ENCODE results near the gene ROR2.
"Not testable (repeated sequence)": the region's sequence is repeated elsewhere in the genome, so short reads cannot be mapped to it uniquely, and the experiment has no call there.

The ROR2 gene

DNA sequence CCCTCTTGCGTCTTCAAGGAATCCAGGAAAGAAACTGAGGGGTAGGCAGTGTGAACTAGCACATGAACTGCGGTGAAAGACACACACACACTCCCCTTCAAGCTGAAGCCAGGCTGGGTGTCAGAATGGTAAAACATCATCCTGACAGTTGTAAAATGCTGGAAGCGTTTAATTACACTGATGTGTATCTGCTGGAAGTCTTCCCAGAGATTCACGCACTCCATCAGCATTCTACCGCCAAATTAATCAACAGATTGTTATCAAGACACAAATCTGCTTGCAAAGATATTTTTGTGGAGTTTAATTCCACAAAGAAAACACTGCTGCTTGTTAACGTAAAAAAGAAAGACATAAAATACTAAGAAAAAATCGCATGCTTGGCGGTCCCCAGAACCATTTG lies 285.4 kb downstream of the ROR2 start:
- FAIRE-seq (no peak), DNase-seq (ENCODE audit: extremely low spot score, insufficient read length, low read depth) (no peak)

GRCh38 chr9:91663858-91664257 lies 286.2 kb downstream of the ROR2 start:
- DNase-seq (ENCODE audit: extremely low spot score, insufficient read length, low read depth) = no peak
- no peak for FAIRE-seq

DNA sequence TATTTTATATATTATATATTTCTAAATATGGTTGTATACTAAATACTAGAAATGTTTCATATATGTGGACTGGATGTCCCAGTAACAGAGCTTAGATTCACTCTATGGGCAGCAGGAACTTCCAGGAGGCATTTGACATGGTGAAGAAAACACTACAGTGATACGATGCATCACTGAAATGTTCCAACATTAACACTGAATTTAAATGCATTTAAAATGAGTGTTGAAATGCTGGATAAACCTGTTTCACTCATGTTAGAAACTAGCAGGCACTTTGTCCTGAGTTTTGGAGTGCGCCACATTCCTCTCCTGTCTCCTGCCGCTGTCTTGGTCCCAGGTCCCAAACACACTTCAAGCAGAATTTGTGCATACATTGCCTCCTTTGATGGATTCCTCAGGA lies 288.6 kb downstream of the ROR2 start:
- DNase-seq (ENCODE audit: extremely low spot score, insufficient read length, low read depth) (no peak), FAIRE-seq (no peak)

GRCh38 chr9:91660521-91660920 lies 289.5 kb downstream of the ROR2 start:
- no peak for DNase-seq (ENCODE audit: extremely low spot score, insufficient read length, low read depth)

DNA sequence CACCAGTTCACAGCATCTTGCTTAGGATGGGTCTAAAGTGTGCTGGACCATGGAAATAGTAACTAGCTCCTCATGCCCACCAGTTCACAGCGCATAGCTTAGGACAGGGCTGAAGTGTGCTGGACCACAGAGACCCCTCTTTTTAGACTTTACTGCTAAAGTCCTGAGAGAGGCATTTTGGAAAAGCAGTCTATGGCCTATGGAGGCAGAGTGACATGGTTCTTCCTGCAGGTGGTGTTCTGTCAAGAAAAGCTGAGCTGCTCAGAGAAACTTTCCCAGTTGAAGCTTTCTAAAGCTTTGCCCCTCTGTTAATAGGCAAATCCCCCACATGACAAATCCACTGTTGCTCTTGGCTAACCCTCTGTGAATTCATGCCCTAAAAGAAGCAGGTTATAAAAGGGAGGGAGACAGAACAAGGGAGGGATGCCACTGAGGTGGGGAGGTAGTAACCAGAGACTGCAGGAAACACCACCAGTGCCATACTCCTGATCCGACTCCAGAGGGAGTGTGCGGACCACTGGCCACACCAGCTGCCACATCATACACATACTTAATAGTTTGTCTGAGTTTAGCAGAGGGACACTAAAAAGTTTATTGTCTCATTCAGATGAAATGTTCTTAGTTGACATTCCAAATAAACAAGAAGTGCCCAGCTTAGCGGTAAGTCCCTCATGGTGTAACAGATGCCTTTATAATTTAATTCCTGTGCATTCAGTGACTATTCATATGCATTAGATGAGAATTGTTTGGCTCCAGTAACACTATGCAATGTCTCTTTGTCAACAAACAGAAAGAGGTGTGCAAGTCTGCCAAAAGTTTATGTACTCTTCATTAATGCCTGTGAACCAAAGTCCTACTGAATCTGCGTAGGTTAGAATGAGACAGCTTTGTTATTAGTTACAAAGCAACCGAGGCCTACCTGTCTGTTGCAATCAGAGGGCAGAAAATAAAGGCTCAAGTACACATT lies 290.2 kb downstream of the ROR2 start:
- DNase-seq (ENCODE audit: extremely low spot score, insufficient read length, low read depth) = no peak
- no peak for FAIRE-seq

More at GRCh38 chr9:91660521-91660920, 289.5 kb downstream of the ROR2 start:
- FAIRE-seq = no peak

GRCh38 chr9:91658513-91659105 lies 291.4 kb downstream of the ROR2 start:
- no peak for FAIRE-seq
- no peak for DNase-seq (ENCODE audit: extremely low spot score, insufficient read length, low read depth)

DNA sequence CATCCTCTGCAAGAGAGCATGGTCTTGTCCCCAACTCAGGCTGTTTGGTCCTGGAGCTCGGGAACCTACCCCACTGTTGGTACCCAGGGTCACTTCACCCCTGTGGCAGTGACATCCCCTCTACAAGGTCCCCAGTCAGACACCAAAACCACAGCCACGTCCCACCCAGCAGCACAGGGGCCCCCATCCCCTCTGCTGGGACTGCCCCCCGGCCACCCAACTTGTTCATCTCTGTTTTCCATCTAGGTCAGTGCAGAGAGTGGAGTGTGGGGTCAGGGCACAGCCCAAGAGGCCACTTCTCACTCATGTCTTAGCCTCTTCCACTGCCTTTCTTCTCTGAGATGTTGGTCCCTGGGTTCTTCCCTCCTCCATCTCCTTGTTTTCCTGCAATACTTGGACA lies 292.5 kb downstream of the ROR2 start:
- no peak for DNase-seq (ENCODE audit: extremely low spot score, insufficient read length, low read depth)
- FAIRE-seq = no peak

GRCh38 chr9:91655658-91656057 lies 294.4 kb downstream of the ROR2 start:
- DNase-seq (ENCODE audit: extremely low spot score, insufficient read length, low read depth) (no peak), FAIRE-seq (no peak)

DNA sequence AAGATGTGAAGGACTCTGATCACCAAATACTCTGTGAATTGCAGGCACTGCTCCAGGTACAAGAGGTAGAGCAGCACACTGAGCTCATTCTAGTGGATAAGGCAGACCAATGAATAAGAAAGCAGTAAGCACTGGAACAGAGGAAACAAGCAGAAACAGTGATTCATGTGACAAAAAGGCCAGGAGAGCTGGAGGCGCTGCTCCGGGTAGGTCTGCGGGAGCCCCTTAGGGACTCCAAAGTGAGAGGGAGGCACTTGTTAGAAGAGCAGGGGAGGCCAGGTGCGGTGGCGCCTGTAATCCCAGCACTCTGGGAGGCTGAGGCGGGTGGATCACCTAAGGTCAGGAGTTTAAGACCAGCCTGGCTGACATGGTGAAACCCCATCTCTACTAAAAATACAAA lies 294.8 kb downstream of the ROR2 start:
- FAIRE-seq (no peak), DNase-seq (ENCODE audit: extremely low spot score, insufficient read length, low read depth) (no peak)

DNA sequence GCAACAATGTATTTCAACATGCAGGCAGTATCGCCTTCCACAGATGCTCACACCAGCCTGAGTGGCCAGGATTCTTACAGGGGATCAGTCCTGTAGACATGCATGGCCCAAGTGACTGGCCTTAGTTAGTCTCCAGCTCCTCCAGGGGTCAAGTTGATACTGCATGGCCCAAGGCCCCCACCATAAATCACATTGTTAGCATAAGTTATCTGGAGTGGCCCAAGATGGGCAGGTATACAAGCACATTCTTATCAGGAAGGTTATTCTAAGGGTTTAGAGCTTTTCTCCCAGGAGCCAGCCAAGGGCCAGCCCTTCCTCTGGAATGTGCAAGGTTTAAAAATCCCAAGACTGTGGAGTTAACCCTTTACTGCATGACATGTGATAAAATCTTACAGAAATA lies 295.5 kb downstream of the ROR2 start:
- FAIRE-seq = no peak
- DNase-seq (ENCODE audit: extremely low spot score, insufficient read length, low read depth) = no peak

- no peak for DNase-seq (ENCODE audit: extremely low spot score, insufficient read length, low read depth)
- FAIRE-seq = no peak
Observed at GRCh38 chr9:91647371-91647770, 302.7 kb downstream of the ROR2 start.

GRCh38 chr9:91646702-91647101 lies 303.3 kb downstream of the ROR2 start:
- no peak for DNase-seq (ENCODE audit: extremely low spot score, insufficient read length, low read depth)
- FAIRE-seq = no peak

DNA sequence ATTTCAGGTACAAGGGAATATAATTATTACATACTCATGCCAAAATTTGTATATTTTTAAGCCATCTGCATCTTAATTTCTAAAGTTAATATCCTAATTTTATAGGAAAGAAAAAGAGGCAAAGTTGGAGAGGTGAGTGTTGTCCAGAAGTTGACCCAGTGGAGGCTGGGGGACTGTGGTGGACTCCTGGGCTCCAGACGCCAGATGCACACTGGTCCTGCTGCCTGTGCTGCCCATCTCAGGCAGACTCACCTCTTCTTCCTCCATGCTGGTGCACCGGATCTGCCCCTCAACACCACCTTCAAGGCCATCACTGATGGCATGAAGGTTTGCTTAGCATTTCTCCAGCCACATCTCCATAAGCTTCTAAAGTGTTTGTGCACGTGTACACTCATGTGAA lies 305.6 kb downstream of the ROR2 start:
- no peak for FAIRE-seq
- no peak for DNase-seq (ENCODE audit: extremely low spot score, insufficient read length, low read depth)

DNA sequence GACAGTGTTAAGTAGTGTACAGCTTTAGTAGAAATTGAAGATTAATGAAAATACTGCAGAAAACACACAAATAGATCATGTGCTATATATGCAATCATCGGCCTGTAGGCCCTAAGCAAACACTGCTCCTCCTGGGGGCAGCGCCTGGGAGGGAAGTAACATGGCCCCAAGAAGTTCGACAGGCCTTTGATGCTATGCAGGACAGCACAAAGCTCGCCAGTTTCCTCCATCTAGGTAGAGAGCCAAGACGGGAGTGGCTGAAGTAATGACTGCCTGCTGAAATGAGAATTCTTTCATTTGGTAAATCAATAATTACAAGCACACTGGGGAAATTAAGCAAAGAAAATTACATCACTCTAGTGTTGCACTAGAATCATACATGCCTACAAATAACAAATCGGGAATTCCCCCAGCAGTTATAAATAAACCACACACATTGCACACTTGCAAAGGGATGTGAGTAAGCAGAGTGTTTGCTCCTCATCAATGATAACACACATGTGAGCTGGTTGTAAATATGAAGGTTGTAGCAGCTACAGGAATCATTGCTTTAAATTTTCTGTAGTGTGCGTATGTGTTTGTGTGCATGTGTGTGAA lies 306.4 kb downstream of the ROR2 start:
- FAIRE-seq = no peak
- DNase-seq (ENCODE audit: extremely low spot score, insufficient read length, low read depth) = no peak

DNA sequence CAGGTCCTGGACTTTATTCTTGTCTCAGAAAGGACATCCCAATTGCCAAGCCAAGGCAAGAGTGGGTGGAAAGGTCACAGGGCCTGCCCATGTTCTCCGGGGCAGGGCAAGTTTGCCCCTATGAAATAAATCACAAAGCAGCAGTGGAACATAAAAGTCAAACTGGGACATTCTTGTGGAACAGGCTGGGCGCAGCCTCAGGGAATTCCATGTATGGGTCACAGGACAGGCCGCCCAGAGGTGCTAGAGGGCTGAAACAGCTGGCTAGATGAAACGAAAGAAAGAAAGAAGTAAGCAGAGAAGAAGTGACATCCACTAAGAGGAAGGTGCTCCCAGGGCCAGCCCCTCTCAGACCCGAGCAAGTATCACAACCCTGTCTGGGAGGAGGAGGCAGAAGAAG lies 307.3 kb downstream of the ROR2 start:
- FAIRE-seq (no peak), DNase-seq (ENCODE audit: extremely low spot score, insufficient read length, low read depth) (no peak)

DNA sequence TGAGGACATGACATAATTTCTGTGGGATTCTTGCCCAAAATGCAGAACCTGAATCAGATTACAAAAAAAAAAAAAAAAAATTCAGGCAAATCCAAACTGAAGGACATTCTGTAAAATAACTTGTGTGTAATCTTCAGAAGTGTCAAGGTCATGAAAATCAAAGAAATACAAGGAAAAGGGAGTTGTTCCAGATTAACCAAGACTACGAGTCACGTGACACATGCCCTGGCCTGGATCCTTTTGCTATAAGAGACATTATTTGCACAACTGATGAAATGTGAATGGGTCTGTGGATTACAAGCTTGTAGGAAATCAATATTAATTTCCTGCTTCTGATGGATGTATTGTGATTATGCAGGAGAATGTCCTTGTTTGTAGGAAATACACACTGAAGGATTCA lies 309.6 kb downstream of the ROR2 start:
- DNase-seq (ENCODE audit: extremely low spot score, insufficient read length, low read depth) (no peak), FAIRE-seq (no peak)

DNA sequence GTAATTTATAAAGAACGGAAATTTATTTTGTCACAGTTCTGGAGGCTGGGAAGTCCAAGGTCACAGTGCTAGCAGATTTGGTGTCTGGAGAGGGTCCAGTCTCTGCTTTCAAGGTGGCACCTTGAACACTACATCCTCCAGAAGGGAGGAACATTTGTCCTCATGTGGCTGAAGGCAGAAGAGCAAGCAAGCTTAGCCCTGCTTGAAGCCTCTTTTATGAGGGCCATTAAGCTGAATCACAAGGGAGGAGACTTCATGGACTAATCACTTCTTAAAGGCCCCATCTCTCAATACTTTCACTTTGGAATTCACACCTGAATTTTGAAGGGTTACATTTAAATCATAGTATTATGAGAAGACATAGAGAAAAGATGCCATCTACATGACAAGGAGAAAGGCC lies 311.0 kb downstream of the ROR2 start:
- DNase-seq (ENCODE audit: extremely low spot score, insufficient read length, low read depth) (no peak), FAIRE-seq (no peak)

DNA sequence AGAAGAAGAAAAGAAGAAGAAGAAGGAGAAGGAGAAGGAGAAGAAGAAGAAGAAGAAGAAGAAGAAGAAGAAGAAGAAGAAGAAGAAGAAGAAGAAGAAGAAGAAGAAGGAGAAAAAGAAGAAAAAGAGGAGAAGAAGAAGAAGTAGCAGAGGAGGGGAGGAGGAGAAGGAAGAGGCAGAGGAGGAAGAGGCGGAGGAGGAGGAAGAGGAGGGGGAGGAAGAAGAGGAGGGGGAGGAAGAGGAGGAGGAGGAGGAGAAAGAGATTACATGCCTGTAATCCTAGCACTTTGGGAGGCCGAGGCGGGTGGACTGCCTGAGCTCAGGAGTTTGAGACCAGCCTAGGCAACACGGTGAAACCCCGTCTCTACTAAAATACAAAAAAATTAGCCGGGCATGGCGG lies 315.2 kb downstream of the ROR2 start:
- DNase-seq (ENCODE audit: extremely low spot score, insufficient read length, low read depth); FAIRE-seq: not testable (repeated sequence)

DNA sequence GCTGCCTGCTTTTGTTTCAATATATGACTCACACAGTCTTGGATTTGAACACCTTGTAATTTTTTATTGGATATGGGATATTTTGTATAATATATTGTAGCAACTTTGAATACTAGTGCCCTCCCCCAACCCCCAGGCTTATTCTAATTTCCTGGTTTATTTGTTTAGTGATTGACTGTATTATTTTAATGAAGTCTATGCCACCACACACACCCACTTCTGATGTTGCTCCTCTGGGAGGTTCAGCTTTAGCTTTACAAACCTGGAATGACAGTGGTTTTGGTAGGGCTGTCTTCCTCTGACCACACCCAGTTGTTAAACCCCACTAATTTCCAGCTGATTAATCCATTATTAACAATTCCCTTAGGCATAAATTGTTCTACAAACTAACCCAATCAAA lies 320.3 kb downstream of the ROR2 start:
- FAIRE-seq = no peak
- DNase-seq (ENCODE audit: extremely low spot score, insufficient read length, low read depth) = no peak

DNA sequence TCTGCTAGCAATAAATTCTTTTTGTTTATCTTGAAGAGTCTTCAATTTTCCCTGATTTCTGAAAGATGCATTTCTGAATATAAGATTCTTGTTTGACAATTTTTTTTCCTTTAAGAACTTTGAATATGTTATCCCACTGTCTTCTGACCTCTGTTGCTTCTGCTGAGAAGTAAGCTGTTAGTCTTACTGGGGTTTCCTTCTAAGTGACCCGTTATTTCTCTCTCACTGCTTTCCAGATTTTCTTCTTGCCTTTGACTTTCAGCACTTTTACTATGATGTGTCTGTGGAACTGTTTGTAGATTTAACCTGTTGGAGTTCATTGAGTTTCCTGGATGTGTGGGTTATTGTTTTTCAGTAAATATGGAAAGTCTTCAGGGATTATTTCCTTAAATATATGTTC lies 321.1 kb downstream of the ROR2 start:
- FAIRE-seq = no peak
- DNase-seq (ENCODE audit: extremely low spot score, insufficient read length, low read depth) = no peak

DNA sequence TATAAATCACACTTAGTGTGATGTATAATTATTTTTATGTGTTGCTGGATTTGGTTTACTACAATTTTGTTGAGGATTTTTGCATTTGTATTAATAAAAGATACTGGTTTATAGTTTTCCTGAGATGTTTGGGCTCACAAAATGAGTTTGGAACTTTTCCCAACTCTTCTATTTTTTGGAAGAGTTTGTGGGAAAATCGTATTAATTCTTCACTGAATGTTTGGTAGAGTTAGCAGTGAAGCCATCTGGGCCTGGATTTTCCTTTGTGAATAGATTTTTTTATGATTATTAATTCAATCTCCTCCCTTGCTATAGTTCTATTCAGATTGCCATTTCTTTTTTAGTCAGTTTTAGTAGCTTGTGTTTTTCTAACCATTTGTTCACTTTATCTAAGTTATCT lies 324.7 kb downstream of the ROR2 start:
- FAIRE-seq = no peak
- DNase-seq (ENCODE audit: extremely low spot score, insufficient read length, low read depth) = no peak
